GM10248 (cell line): ENCODE measurements around the gene ELF1.

Experiments used
- CTCF ChIA-PET: fragments of 300-600 bp; sonication (Branson Sonifier 250); formaldehyde crosslinking; extraction: SDS; loops from one replicate; lab custom pipeline; 2021; ENCODE audit warnings: antibody characterized with exemption; lab: Yijun Ruan, JAX
- POLR2A ChIA-PET: fragments of 350-650 bp; sonication (Branson Sonifier 250); formaldehyde crosslinking; extraction: SDS; loops from one replicate; lab custom pipeline; 2020; ENCODE audit warnings: antibody characterized with exemption; lab: Yijun Ruan, JAX
- DNase-seq: peaks from one replicate; pipeline ENCODE4 v3.0.0; 2012; ENCODE audit errors: extremely low spot score
- TF ChIP-seq, protein P1 (sequence below): IDR thresholded peaks from 2 replicates; pipeline ENCODE4 v1.5.1; 2012; ENCODE audit warnings: mild to moderate bottlenecking, low read depth; ENCODE audit errors: extremely low read depth, missing control alignments, control extremely low read depth

The ELF1 gene

DNA sequence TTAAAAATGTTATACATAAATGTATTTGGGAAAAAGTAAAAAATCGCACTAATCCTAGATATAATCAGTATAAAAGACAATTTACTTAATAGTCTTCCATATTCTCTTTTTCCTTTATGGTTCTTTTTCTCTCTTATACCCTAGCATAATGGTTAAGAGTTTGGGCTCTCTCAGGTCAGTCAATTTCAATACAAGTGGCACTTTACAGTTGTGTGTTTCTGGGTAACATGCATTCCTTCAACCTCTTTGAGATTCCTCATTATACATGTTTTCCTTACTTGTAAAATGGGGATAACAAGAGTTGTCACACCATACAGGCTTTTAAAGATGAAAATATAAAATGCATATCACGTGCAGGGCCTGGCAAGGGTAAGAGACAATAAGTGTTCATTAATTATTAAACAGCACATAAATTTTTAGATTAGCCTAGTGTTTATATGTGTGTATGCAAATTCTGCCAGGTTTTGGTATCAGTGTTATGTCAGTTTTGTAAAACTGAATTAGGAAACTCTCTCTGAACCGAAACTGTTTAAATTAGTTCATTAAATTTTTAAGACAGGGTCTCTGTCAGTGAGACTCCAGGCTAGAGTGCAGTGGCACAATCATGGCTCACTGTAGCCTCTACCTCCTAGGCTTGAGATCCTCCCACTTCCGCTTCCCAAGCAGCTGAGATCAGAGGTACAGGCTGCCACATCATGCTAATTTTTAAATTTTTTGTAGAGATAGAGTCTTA is 49.8 kb downstream of the ELF1 start:
- CTCF ChIA-PET, result interaction anchor here (0.9 to 1.4 kb wide), 4 partner anchors 9 to 54 kb away, joined by 3 to 5 read pairs (median 4); no protein-coding TSS in a partner anchor
- DNase-seq, result no peak
- TF ChIP-seq, protein P1, sequence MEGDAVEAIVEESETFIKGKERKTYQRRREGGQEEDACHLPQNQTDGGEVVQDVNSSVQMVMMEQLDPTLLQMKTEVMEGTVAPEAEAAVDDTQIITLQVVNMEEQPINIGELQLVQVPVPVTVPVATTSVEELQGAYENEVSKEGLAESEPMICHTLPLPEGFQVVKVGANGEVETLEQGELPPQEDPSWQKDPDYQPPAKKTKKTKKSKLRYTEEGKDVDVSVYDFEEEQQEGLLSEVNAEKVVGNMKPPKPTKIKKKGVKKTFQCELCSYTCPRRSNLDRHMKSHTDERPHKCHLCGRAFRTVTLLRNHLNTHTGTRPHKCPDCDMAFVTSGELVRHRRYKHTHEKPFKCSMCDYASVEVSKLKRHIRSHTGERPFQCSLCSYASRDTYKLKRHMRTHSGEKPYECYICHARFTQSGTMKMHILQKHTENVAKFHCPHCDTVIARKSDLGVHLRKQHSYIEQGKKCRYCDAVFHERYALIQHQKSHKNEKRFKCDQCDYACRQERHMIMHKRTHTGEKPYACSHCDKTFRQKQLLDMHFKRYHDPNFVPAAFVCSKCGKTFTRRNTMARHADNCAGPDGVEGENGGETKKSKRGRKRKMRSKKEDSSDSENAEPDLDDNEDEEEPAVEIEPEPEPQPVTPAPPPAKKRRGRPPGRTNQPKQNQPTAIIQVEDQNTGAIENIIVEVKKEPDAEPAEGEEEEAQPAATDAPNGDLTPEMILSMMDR, result no peak
- POLR2A ChIA-PET, result interaction anchor here (0.5 kb wide), 2 partner anchors 43 to 112 kb away, joined by 3 to 4 read pairs; no protein-coding TSS in a partner anchor

DNA sequence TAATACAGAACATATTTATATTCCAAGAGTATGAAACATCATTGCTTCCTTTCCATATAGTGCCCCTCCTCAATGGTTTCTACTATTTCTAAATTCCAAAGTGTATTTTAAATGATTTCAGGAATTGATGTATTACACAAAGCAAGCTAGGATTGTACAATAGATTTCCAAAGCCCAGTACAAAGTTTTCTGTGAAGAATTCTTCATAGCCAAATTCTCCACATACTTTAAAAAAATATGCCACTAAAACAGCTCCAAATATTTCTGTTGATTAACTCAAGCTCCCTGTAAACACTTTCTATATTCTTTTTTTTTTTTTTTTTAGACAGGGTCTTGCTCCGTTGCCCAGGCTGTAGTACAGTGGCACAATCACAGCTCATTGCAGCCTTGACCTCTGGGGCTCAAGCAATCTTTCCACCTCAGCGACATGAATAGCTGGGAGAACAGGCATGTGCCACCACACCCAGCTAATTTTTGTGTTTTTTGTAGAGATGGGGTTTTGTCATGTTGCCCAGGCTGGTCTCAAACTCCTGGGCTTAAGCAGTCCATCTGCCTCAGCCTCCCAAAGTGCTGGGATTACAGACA is 50.6 kb downstream of the ELF1 start:
- ChIA-PET POLR2A (no interaction called here), CTCF (interaction anchor here (0.9 to 1.3 kb wide), 3 partner anchors 10 to 87 kb away, joined by 3 read pairs; no protein-coding TSS in a partner anchor)
- DNase-seq, result no peak
- TF ChIP-seq, protein P1, result no peak

GRCh38 chr13:40966298-40966697 is 52.8 kb downstream of the ELF1 start:
- TF ChIP-seq, protein P1, result no peak
- ChIA-PET POLR2A (no interaction called here), CTCF (interaction anchor here (1.5 to 2.1 kb wide), 2 partner anchors 8 to 31 kb away, joined by 3 to 8 read pairs; no protein-coding TSS in a partner anchor)
- no peak for DNase-seq

DNA sequence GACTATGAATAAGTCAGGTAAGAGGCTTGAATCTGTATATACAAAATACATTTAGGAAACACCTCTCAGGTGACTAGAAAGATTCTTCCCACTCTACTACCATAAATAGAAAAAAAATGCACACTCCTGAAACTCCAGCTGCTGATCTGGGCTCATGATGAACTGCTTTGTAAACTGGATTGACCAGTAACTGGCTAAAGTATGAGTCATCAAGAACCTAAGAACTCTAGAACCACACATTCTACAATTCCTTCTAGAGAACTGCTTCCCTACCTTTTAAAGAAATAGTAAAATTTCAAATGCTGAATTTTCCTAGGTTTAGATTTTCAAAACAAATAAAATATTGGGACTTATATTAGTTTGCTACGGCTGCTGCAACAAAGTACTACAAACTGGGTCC is 55.2 kb downstream of the ELF1 start:
- DNase-seq, result no peak
- ChIA-PET CTCF (interaction anchor here (1.1 to 4.0 kb wide), 2 partner anchors 9 to 42 kb away, joined by 3 to 31 read pairs; no protein-coding TSS in a partner anchor), POLR2A (interaction anchor here (0.7 kb wide), 1 partner anchor 9 kb away, joined by 3 read pairs; no protein-coding TSS in a partner anchor)
- TF ChIP-seq, protein P1, result no peak

- ChIA-PET POLR2A (interaction anchor here (0.6 to 0.7 kb wide), 2 partner anchors 41 to 98 kb away, joined by 3 read pairs; no protein-coding TSS in a partner anchor), CTCF (interaction anchor here (0.8 to 4.0 kb wide), 5 partner anchors 12 to 40 kb away, joined by 3 to 31 read pairs (median 4); no protein-coding TSS in a partner anchor)
- TF ChIP-seq, protein P1, result no peak
- DNase-seq, result no peak
Observed at GRCh38 chr13:40961826-40962225, 57.3 kb downstream of the ELF1 start.

GRCh38 chr13:40961214-40961613 is 57.9 kb downstream of the ELF1 start:
- ChIA-PET POLR2A (interaction anchor here (0.6 to 0.7 kb wide), 2 partner anchors 41 to 99 kb away, joined by 3 read pairs; no protein-coding TSS in a partner anchor), CTCF (interaction anchor here (0.8 to 4.0 kb wide), 5 partner anchors 12 to 40 kb away, joined by 3 to 31 read pairs (median 4); no protein-coding TSS in a partner anchor)
- TF ChIP-seq, protein P1, result no peak
- DNase-seq, result no peak
